K562 (cell line): ENCODE results near the gene H3-3A. TPM values are rescaled to one million over a fixed set of nuclear protein-coding genes. Genes with fewer than 3 reads are reported as not detected.

ENCODE experiments used
- CHAMP1 ChIP-seq: fragments of 450-650 bp; IDR thresholded peaks from 2 replicates; pipeline ENCODE4 v1.6.1; 2016; ENCODE audit warnings: mild to moderate bottlenecking
- CREM ChIP-seq: IDR thresholded peaks from 2 replicates; pipeline ENCODE4 v1.6.1; 2014; ENCODE audit warnings: antibody characterized with exemption, low read depth
- CTBP1 ChIP-seq: fragments of 450-650 bp; IDR thresholded peaks from 2 replicates; pipeline ENCODE4 v1.6.1; 2016; ENCODE audit warnings: borderline replicate concordance
- HMG20A ChIP-seq: fragments of 450-650 bp; formaldehyde crosslinking; conservative IDR thresholded peaks from 2 replicates; pipeline ENCODE4 v1.4.0; 2020; ENCODE audit warnings: mild to moderate bottlenecking, mixed read lengths
- IRF9 ChIP-seq: fragments of 450-650 bp; IDR thresholded peaks from 2 replicates; pipeline ENCODE4 v1.6.1; 2016; ENCODE audit warnings: missing biosample characterization, missing genetic modification characterization
- MAFK ChIP-seq: IDR thresholded peaks from 2 replicates; pipeline ENCODE4 v1.6.1; 2011; ENCODE audit warnings: low read length, improper control_type of control experiment
- MEIS2 ChIP-seq: fragments of 450-650 bp; IDR thresholded peaks from 2 replicates; pipeline ENCODE4 v1.6.1; 2014; ENCODE audit warnings: mild to moderate bottlenecking; ENCODE audit not compliant: partially characterized antibody
- NR2C1 ChIP-seq, 2 experiments: fragments of 450-650 bp; IDR thresholded peaks; 2 replicates each; pipeline ENCODE4 v1.6.1; 2017; ENCODE audit warnings: mild to moderate bottlenecking in 2 of 2, antibody characterized with exemption in 1 of 2, inconsistent platforms in 1 of 2, missing compliant biosample characterization in 1 of 2, missing genetic modification characterization in 1 of 2
- POLR2B ChIP-seq: fragments of 450-650 bp; IDR thresholded peaks from 2 replicates; pipeline ENCODE4 v1.6.1; 2018; ENCODE audit warnings: low read depth; ENCODE audit not compliant: partially characterized antibody
- PRMT5 ChIP-seq: sonication (generic); formaldehyde crosslinking; IDR thresholded peaks from 2 replicates; pipeline ENCODE4 v1.5.0; 2020; ENCODE audit warnings: missing genetic modification reagents
- SRSF1 ChIP-seq: fragments of 200-400 bp; formaldehyde crosslinking; IDR thresholded peaks from 2 replicates; pipeline ENCODE4 v1.6.1; 2017; ENCODE audit warnings: mild to moderate bottlenecking, low read depth, low read length, moderate library complexity
- TEAD1 ChIP-seq, 2 experiments: fragments of 450-650 bp in 1 of 2; sonication (generic) in 1 of 2; formaldehyde crosslinking; IDR thresholded peaks; 2 replicates each; pipeline versions ENCODE4 v1.4.0 to v1.8.0; 2020 to 2022; ENCODE audit warnings: mild to moderate bottlenecking in 2 of 2, missing genetic modification reagents in 1 of 2
- THAP12 ChIP-seq: fragments of 250-450 bp; sonication (Bioruptor Pico); IDR thresholded peaks from 2 replicates; pipeline ENCODE4 v1.9.0; 2021; ENCODE audit warnings: mild to moderate bottlenecking, inconsistent platforms
- ZBTB34 ChIP-seq: fragments of 250-450 bp; sonication (Bioruptor Pico); IDR thresholded peaks from 2 replicates; pipeline ENCODE4 v1.8.0; 2021; ENCODE audit warnings: mild to moderate bottlenecking, moderate library complexity
- ZHX1 ChIP-seq: fragments of 150-350 bp; conservative IDR thresholded peaks from 2 replicates; pipeline ENCODE4 v1.6.1; 2014; ENCODE audit warnings: low read length
- ZNF354B ChIP-seq: fragments of 250-450 bp; sonication (Bioruptor Pico); IDR thresholded peaks from 2 replicates; pipeline ENCODE4 v1.4.0; 2020
- ZNF431 ChIP-seq: sonication (generic); formaldehyde crosslinking; IDR thresholded peaks from 2 replicates; pipeline ENCODE4 v1.8.0; 2022; ENCODE audit warnings: mild to moderate bottlenecking, missing genetic modification reagents
- ZNF551 ChIP-seq: fragments of 250-450 bp; sonication (Bioruptor Pico); IDR thresholded peaks from 2 replicates; pipeline ENCODE4 v1.5.0; 2021; ENCODE audit warnings: mild to moderate bottlenecking, moderate library complexity
- polyA plus RNA-seq, 8 experiments: library from polyadenylated mRNA; depleted of rRNA in 4 of 8; stranded (reverse) in 5 of 8; unstranded in 3 of 8; fragments of >200 nt; fragmentation: Nextera tagmentation in 2 of 8; fragmentation: Illumina TruSeq in 1 of 8; extraction: Ambion mirVana in 2 of 8; extraction: Trizol in 1 of 8; gene quantifications; 2 replicates each; pipeline versions ENCODE4 v1.2.1 to v1.2.3, GENCODE V29; 2011 to 2014; ENCODE audit warnings: inconsistent platforms in 1 of 8, missing spikeins in 1 of 8
- total RNA-seq, 7 experiments: library from RNA; depleted of rRNA in 6 of 7; stranded (reverse); fragments of >200 nt in 6 of 7; fragmentation: Illumina TruSeq in 2 of 7; extraction: Trizol in 2 of 7; gene quantifications; 2 replicates each; pipeline versions ENCODE4 v1.2.1 to v1.2.3, GENCODE V29; 2011 to 2021; ENCODE audit warnings: low replicate concordance in 1 of 7

The H3-3A gene
- total and polyA plus RNA-seq, 9 of the 15 experiments (the other 6 are each of a cell fraction or from before 2014, with no cell fraction given): 426 to 1,083 (median 591) TPM

GRCh38 chr1:226111098-226111882, 48.8 kb downstream of the H3-3A start (continued):
- TF ChIP-seq THAP12 (no peak), PRMT5 (no peak), CHAMP1 (no peak), MEIS2 (peak; percentile 96), CREM (peak; percentile 89), ZNF431 (CRISPR knock-in tag) (no peak), ZBTB34 (CRISPR knock-in tag) (no peak), MAFK (peak; percentile 49; the same call in 1 of the 2 replicates), ZNF354B (no peak), CTBP1 (peak; percentile 91), NR2C1 (IDR thresholded peaks at IDR 0.05) (peak; percentile 48; the same call in 1 of the 2 replicates), NR2C1 (tag; IDR thresholded peaks at IDR 0.05) (peak; percentile 61), SRSF1 (no peak), POLR2B (no peak), ZHX1 (no peak), ZNF551 (CRISPR knock-in tag) (no peak), TEAD1 (CRISPR knock-in tag; IDR thresholded peaks at IDR 0.05) (peak; percentile 59 to 81; a peak in 3 of 4 replicates), HMG20A (no peak), IRF9 (tag) (no peak)
